GM12865 (cell line): ENCODE results near the gene RARRES2.

ENCODE experiments used
- DNase-seq: peaks from one replicate; pipeline ENCODE4 v3.0.0; 2010; ENCODE audit warnings: low read depth
- H3K4me3 ChIP-seq: 2 replicates; pipeline ENCODE4 v1.5.1; 2011; ENCODE audit warnings: mild to moderate bottlenecking, low read depth, low read length, control low read depth
- TF ChIP-seq, protein P1 (sequence below): IDR thresholded peaks from 2 replicates; pipeline ENCODE4 v1.5.1; 2011; ENCODE audit warnings: low read length, control low read depth, low read depth, inconsistent platforms; ENCODE audit not compliant: insufficient read depth; ENCODE audit errors: missing control alignments

The RARRES2 gene

DNA sequence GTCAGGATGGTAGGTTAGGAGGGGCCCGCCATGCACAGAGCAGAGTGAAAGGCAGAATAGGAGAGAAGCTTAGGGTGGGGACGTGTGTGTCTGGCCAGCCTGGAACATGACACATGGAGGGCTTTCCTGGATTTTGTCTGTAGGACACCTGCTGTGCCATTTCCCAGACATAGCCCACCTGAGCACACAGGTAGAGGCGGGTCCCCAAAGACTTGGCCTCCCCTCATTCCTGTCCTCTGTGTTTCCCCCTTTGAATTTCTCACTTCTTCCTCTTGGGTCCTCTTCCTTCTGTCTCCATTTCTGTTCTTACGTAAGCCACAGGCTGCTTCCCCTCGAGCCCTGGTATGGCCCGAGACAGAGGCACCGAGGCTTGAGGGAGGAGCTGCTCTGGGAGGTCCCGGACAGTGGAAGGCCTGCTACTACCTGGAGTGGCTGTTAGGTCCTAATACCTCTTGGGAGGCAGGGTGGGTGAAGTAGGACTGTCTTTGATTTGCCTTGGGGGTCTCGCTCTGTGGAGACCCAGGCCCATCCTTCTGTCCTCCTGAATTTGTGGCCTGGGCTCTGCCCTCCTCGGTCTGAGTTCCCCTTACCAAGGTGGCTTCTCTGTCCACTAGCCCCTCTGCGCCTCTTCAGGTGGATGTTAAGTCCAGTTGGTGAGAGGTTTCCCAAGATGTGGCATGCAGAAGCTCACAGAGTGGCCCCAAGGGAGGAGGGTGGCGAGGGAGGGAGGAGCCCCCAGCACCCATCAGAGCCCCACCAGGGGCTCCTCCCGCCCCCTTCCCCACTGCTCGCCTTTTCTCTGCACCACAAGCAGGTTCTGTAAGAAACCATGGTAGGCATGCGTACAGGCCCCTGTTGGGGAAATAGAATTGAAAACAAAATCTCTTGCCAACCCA lies 43.2 kb upstream of the RARRES2 start:
- H3K4me3 ChIP-seq = no peak overlapping the region
- DNase-seq = no peak
- TF ChIP-seq, protein P1, sequence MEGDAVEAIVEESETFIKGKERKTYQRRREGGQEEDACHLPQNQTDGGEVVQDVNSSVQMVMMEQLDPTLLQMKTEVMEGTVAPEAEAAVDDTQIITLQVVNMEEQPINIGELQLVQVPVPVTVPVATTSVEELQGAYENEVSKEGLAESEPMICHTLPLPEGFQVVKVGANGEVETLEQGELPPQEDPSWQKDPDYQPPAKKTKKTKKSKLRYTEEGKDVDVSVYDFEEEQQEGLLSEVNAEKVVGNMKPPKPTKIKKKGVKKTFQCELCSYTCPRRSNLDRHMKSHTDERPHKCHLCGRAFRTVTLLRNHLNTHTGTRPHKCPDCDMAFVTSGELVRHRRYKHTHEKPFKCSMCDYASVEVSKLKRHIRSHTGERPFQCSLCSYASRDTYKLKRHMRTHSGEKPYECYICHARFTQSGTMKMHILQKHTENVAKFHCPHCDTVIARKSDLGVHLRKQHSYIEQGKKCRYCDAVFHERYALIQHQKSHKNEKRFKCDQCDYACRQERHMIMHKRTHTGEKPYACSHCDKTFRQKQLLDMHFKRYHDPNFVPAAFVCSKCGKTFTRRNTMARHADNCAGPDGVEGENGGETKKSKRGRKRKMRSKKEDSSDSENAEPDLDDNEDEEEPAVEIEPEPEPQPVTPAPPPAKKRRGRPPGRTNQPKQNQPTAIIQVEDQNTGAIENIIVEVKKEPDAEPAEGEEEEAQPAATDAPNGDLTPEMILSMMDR = no peak

DNA sequence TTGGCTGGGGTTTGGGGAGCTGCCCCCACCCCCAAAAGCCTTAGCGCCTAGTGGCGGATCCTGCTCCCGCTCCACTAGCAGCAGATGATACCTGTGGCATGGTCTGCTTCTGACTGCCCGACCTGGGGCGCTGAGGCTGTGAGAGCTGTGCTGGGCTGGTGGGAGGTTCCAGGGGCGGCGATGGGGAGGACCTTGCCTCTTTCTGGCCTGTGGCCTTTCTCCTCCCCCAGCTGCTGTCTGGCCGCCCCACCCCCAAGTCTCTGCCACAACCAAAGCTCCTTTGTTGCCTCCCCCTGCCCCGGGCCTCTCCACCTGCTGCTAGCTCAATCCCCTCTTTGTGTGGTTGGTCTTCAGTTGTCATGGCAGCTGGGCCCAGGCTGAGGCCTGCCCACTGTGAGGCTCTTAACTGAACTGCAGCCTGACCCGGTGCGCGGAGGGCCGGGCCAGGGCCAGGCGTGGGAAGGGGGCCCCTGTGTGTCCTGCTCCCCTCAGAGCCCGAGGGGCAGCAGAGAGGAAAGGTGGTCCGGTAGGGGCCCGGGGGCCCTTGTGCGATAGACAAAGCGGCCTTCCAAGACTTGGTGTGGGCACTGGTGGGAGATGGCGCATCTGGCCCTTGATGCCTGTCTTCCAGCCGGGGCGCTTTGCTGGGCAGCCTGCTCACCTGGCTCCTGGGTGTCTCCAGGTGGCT lies 42.4 kb upstream of the RARRES2 start:
- H3K4me3 ChIP-seq = no peak overlapping the region
- TF ChIP-seq, protein P1 = no peak
- DNase-seq = no peak

DNA sequence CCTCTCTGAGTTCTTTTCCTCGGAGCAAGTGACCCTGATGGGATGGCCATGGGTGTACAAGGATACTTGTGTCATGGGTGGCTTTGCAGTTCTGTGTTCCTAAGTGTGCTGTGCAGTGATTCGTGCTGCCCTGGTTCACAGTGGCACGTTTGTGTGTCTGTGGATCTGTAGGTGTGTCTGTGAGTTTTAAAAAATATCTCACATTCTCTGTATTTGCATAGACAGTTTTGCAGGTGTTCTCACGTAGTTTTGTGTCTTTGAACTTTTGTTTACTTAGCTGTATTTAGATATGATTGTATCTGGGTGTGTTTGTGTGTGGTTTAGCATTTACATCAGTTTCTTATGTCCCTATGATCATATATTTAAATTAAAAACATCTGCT lies 41.4 kb upstream of the RARRES2 start:
- TF ChIP-seq, protein P1 = no peak
- peak; percentile 54 for DNase-seq
- peak overlapping the region; percentile 19 for H3K4me3 ChIP-seq

DNA sequence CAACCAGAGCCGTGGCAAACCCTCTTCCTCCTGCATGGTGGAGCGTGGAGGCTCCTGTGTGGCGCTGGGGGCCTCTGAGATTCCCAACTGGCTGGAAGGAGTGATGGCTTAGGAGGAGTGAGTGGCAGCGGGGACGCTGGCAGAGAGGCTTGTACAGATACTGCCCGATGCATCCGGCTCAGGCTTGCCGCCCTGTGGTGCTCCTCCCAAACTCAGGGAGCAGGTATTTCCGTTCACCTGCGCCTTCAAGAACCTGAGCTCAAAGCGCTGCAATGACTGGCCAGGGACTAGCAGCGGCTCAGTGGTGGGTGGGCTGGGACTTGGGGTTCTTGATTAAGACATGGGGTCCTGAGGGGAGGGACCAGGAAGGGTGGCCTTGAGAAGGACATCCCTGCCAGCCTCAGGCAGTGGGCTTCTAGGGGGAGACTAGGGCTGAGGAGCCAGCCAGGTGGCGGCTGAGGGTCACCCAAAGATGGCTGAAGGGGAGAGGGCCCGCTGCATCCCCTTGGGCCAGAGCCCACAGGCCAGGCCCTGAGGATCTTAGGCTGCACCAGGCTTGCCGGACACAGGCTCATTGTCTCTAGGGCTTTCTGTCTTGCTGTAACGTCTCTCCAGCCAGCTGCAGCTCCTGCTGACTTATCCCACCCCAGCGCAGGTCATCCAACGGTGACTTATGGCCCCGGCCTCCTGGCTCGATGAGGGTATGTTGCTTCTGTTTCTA lies 40.9 kb upstream of the RARRES2 start:
- DNase-seq = no peak
- H3K4me3 ChIP-seq = peak overlapping the region; percentile 19
- TF ChIP-seq, protein P1 = no peak

DNA sequence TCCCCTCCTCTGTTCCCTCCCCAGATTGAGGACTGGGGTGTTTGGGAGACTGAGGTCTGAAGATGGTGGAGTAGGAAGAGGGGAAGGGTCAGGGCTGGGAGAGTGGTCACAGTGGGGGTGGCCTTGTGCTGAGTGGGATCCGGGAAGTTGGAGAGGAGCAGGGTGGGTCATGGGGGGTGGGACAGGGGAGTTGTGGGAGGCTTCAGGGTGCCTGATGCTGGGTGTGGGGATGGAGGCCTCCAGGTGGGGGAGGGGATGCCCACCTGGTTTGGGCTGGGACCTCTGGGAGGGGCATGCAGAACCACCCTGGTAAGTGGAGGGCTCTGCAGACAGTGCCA lies 40.3 kb upstream of the RARRES2 start:
- no peak for DNase-seq
- no peak overlapping the region for H3K4me3 ChIP-seq

DNA sequence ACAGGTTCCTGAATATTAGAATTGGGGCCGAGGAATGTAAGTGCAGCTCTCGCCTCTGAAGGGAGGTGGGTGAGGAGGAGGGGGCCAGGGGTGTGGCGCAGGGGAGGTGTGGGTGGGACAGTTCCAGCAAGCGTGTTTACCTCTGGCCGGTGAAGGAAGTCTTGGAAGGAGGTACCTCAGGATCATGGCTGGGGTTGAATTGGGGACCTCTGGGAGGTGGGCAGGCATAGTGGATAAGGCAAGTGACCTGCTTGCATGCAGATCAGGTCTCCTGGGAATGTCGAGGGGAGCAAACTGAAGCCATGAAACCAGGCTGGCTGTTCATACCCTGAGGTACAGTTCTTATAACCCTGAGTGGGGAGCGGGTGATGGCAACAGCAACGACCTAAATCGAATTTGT lies 39.7 kb upstream of the RARRES2 start:
- peak overlapping the region; percentile 86 for H3K4me3 ChIP-seq
- DNase-seq = no peak
- TF ChIP-seq, protein P1 = no peak

More for the DNA sequence above, 40.3 kb upstream of the RARRES2 start:
- TF ChIP-seq, protein P1 = no peak
